ENCODE results near the gene DHX29.

GRCh38 chr5:55232985-55233928, 74.2 kb downstream of the DHX29 start, which contains the start of gene CCNO:
- TF ChIP-seq CTCF (conservative IDR thresholded peaks at IDR 0.05): no peak
- TF ChIP-seq EZH2 (IDR thresholded peaks at IDR 0.05; ENCODE audit: low read depth): no peak

Data from PC-9 (cell line).